HepG2 (cell line): ENCODE measurements around the gene RILPL1. TPM values are rescaled to one million over a fixed set of nuclear protein-coding genes. Genes with fewer than 3 reads are reported as not detected.

Experiments
- ATAC-seq: fragments of 200-7000 bp; cut with Tn5 transposase; 3 replicates; pipeline ENCODE4 v1.9.1; 2020; ENCODE audit warnings: mild to moderate bottlenecking, moderate library complexity
- BruUV-seq: library from RNA; stranded (reverse); fragments of 400-500 nt; replicated peaks from 2 replicates; lab custom pipeline; 2021; lab: Mats Ljungman, UMichigan
- CTCF ChIA-PET: fragments of 300-600 bp; formaldehyde crosslinking; extraction: SDS; loops from one replicate; lab custom pipeline; 2021; ENCODE audit warnings: low total read pairs, inconsistent platforms, low intra/inter-chr PET ratio; lab: Yijun Ruan, JAX
- POLR2A ChIA-PET: fragments of 350-600 bp; sonication (Branson Sonifier 250); formaldehyde crosslinking; loops from one replicate; lab custom pipeline; 2020; ENCODE audit warnings: antibody characterized with exemption, inconsistent platforms; lab: Yijun Ruan, JAX
- DNase-seq: peaks from one replicate; pipeline ENCODE4 v3.0.0-alpha.2; 2015; ENCODE audit warnings: low spot score
- FAIRE-seq: peaks from 3 replicates; lab custom pipeline; 2011; peaks lifted over from hg19 to GRCh38; lab: Jason Lieb, UNC
- H2AFZ ChIP-seq: one replicate; pipeline ENCODE4 v1.6.1; 2011; ENCODE audit warnings: low read length, inconsistent platforms
- H3K27ac ChIP-seq: fragments of 300-600 bp; 3 replicates; pipeline ENCODE4 v1.8.0; 2011; ENCODE audit warnings: mixed run types, mild to moderate bottlenecking, mixed read lengths, low read length, inconsistent platforms; ENCODE audit not compliant: insufficient read depth; ENCODE audit errors: extremely low read length
- H3K27me3 ChIP-seq, 2 experiments: fragments of 200-600 bp in 1 of 2; 2 replicates in 1 of 2; 3 replicates in 1 of 2; pipeline versions ENCODE4 v1.6.0 to v1.8.0; 2011; ENCODE audit warnings: low read length in 2 of 2, mild to moderate bottlenecking in 2 of 2, moderate library complexity in 2 of 2, inconsistent platforms in 1 of 2; ENCODE audit not compliant: insufficient read depth in 2 of 2, control insufficient read depth in 1 of 2
- H3K36me3 ChIP-seq, 2 experiments: fragments of 200-600 bp in 1 of 2; replicated peaks in 1 of 2; 2 replicates in 1 of 2; 3 replicates in 1 of 2; pipeline versions ENCODE4 v1.5.1 to v1.8.0; 2011; ENCODE audit warnings: low read length in 2 of 2, inconsistent platforms in 1 of 2; ENCODE audit not compliant: insufficient read depth in 2 of 2, control insufficient read depth in 1 of 2
- H3K4me1 ChIP-seq: 2 replicates; pipeline ENCODE4 v1.5.1; 2012; ENCODE audit warnings: low read length, inconsistent platforms; ENCODE audit not compliant: insufficient read depth
- H3K4me2 ChIP-seq: 2 replicates; pipeline ENCODE4 v1.6.0; 2011; ENCODE audit warnings: low read depth, low read length, inconsistent platforms
- H3K4me3 ChIP-seq, 3 experiments: fragments of 200-600 bp in 1 of 3; sonication (generic), shearing (Covaris generic) in 1 of 3; replicated peaks in 1 of 3; 2 replicates each; pipeline ENCODE4 v1.5.1; 2011 to 2016; ENCODE audit warnings: low read length in 3 of 3, inconsistent platforms in 2 of 3, low read depth in 2 of 3, mild to moderate bottlenecking in 2 of 3, control low read depth in 1 of 3, mixed read lengths in 1 of 3; ENCODE audit not compliant: insufficient read depth in 1 of 3
- H3K79me2 ChIP-seq: one replicate; pipeline ENCODE4 v1.6.1; 2011; ENCODE audit warnings: low read length, inconsistent platforms; ENCODE audit not compliant: insufficient read depth
- H3K9ac ChIP-seq: 2 replicates; pipeline ENCODE4 v1.6.0; 2011; ENCODE audit warnings: mild to moderate bottlenecking, low read depth, low read length, inconsistent platforms; ENCODE audit not compliant: insufficient read depth
- H3K9me3 ChIP-seq: 2 replicates; pipeline ENCODE4 v1.5.1; 2012; ENCODE audit warnings: mild to moderate bottlenecking, low read length
- H4K20me1 ChIP-seq: 2 replicates; pipeline ENCODE4 v1.6.0; 2011; ENCODE audit warnings: inconsistent platforms, mild to moderate bottlenecking, low read length, moderate library complexity; ENCODE audit not compliant: insufficient read depth
- ATF3 ChIP-seq: sonication (generic); formaldehyde crosslinking; IDR thresholded peaks from 2 replicates; pipeline ENCODE4 v1.4.0; 2020; ENCODE audit warnings: missing genetic modification reagents
- EP300 ChIP-seq, 3 experiments: sonication (generic) in 1 of 3; formaldehyde crosslinking in 1 of 3; IDR thresholded peaks; 2 replicates each; pipeline versions ENCODE4 v1.5.1 to v1.6.1; 2011 to 2020; ENCODE audit warnings: low read depth in 2 of 3, low read length in 2 of 3, borderline replicate concordance in 1 of 3, improper control_type of control experiment in 1 of 3, mild to moderate bottlenecking in 1 of 3, missing genetic modification reagents in 1 of 3, moderate library complexity in 1 of 3
- SP1 ChIP-seq, 2 experiments: fragments of 450-650 bp in 1 of 2; sonication (generic) in 1 of 2; formaldehyde crosslinking in 1 of 2; IDR thresholded peaks; 2 replicates each; pipeline versions ENCODE4 v1.4.0 to v1.6.1; 2016 to 2020; ENCODE audit warnings: missing genetic modification reagents in 1 of 2
- ZNF800 ChIP-seq: sonication (generic); formaldehyde crosslinking; IDR thresholded peaks from 2 replicates; pipeline ENCODE4 v1.4.0; 2020; ENCODE audit warnings: missing genetic modification reagents
- WGBS: methylation state at CpG from one replicate; pipeline ENCODE4 v1.1.6; 2017; ENCODE audit warnings: low lambda C conversion rate; 5-methylcytosine and 5-hydroxymethylcytosine counted together
- in situ Hi-C: cut with HindIII; loops from 2 replicates; pipeline ENCODE4 v1.10.0; 2017; ENCODE audit warnings: low pct_unique_long_range_greater_than_20kb; ENCODE audit not compliant: extremely low pct_ligation_motif_present
- intact Hi-C: fragments of 100-400 bp; cut with micrococcal nuclease; formaldehyde crosslinking; loops from one replicate; pipeline ENCODE4 v1.10.0; 2022; ENCODE audit not compliant: unreplicated experiment
- polyA plus RNA-seq, 8 experiments: library from polyadenylated mRNA; depleted of rRNA in 3 of 8; stranded (reverse) in 7 of 8; unstranded in 1 of 8; fragments of >200 nt; fragmentation: Illumina TruSeq in 4 of 8; extraction: Trizol in 4 of 8; gene quantifications; 2 replicates each; pipeline versions ENCODE4 v1.2.1 to v1.2.3, GENCODE V29; 2011 to 2016; ENCODE audit warnings: low read depth in 4 of 8, missing spikeins in 1 of 8, mixed read lengths in 1 of 8; ENCODE audit not compliant: insufficient read depth in 1 of 8
- total RNA-seq, 5 experiments: library from RNA; depleted of rRNA; stranded (reverse); fragments of >200 nt; fragmentation: Illumina TruSeq; extraction: Trizol; gene quantifications; 2 replicates each; pipeline ENCODE4 v1.2.3, GENCODE V29; 2016; ENCODE audit warnings: low read depth in 1 of 5

The RILPL1 gene
- total and polyA plus RNA-seq, 2 of the 13 experiments (the other 11 are each of a cell fraction or from before 2014, with no cell fraction given) = 5.8 to 28.4 TPM

GRCh38 chr12:123474485-123475245 is 58.9 kb downstream of the RILPL1 start:
- ATAC-seq (no peak), DNase-seq (no peak), FAIRE-seq (no peak)
- H3K4me2 ChIP-seq = no peak overlapping the region
- peaks cover 51% of the 10 kb centered on the region for H3K4me1 ChIP-seq
- in situ Hi-C loops (no loop called here), intact Hi-C loops (no loop called here)
- POLR2A ChIA-PET = no interaction called here
- no peak overlapping the region for H2AFZ ChIP-seq
- no peaks in the 10 kb centered on the region for H3K9me3 ChIP-seq
- CTCF ChIA-PET = no interaction called here
- TF ChIP-seq ZNF800 (CRISPR knock-in tag) = no peak
- TF ChIP-seq SP1 (IDR thresholded peaks at IDR 0.05) = no peak
- TF ChIP-seq SP1 (CRISPR knock-in tag; IDR thresholded peaks at IDR 0.05) = no peak
- no peak for TF ChIP-seq ATF3 (CRISPR knock-in tag)
- TF ChIP-seq EP300 (IDR thresholded peaks at IDR 0.05; ENCODE audit: low read depth in 2 of 2, low read length in 2 of 2) = no peak
- no peak for TF ChIP-seq EP300 (CRISPR knock-in tag; IDR thresholded peaks at IDR 0.05; ENCODE audit: borderline replicate concordance)
- H3K36me3 ChIP-seq = peaks cover 19% of the 10 kb centered on the region in 2 experiments; a peak in 4 of 5 replicates
- WGBS = 96% methylated on average over 13 of the region's 13 CpGs
- no peak overlapping the region for H3K9ac ChIP-seq
- BruUV-seq = no TSS peak
- no peaks in the 10 kb centered on the region for H3K79me2 ChIP-seq
- no peaks in the 10 kb centered on the region for H3K27me3 ChIP-seq
- no peak overlapping the region for H3K4me3 ChIP-seq
- no peak overlapping the region for H3K27ac ChIP-seq
- no peaks in the 10 kb centered on the region for H4K20me1 ChIP-seq
